ENCODE measurements around the gene SHMT2. TPM values are rescaled to one million over a fixed set of nuclear protein-coding genes. Genes with fewer than 3 reads are reported as not detected.

The SHMT2 gene
- total and polyA plus RNA-seq, 2 donors (not counting 1 experiment from before 2014, with no cell fraction given) = 154 to 380 TPM

- no peak for TF ChIP-seq CTCF (conservative IDR thresholded peaks at IDR 0.05 in 1 of 2, IDR thresholded peaks at IDR 0.05 in 1 of 2; ENCODE audit: low read depth in 1 of 2, low read length in 2 of 2)
- no peak for TF ChIP-seq EZH2 (IDR thresholded peaks at IDR 0.05; ENCODE audit: low read length, missing control alignments)
- H3K9ac ChIP-seq (ENCODE audit: insufficient read depth, low read length) = no peak overlapping the region
- H2AFZ ChIP-seq (ENCODE audit: low read length) = no peak overlapping the region
- H3K27ac ChIP-seq (ENCODE audit: insufficient read depth, low read length) = no peak overlapping the region
- no peak overlapping the region for H3K4me2 ChIP-seq (ENCODE audit: extremely low read depth, insufficient read depth, low read length)
- no peaks in the 10 kb centered on the region for H3K79me2 ChIP-seq (ENCODE audit: control insufficient read depth, insufficient read depth, low read length)
- no peaks in the 10 kb centered on the region for H4K20me1 ChIP-seq (ENCODE audit: control insufficient read depth, extremely low read depth, insufficient read depth, low read length)
- no peaks in the 10 kb centered on the region for H3K9me3 ChIP-seq (ENCODE audit: control insufficient read depth, insufficient read depth, low read depth, low read length)
- peaks cover 25% of the 10 kb centered on the region for H3K4me1 ChIP-seq (ENCODE audit: control insufficient read depth, extremely low read depth, insufficient read depth, low read length)
- peaks cover 16% of the 10 kb centered on the region for H3K27me3 ChIP-seq (ENCODE audit: control insufficient read depth, insufficient read depth, low read length)
- DNase-seq (ENCODE audit: low read depth in 2 of 2) = no peak
- H3K4me3 ChIP-seq (replicated peaks in 1 of 4; ENCODE audit: control extremely low read depth in 1 of 4, insufficient read depth in 1 of 4, low read depth in 3 of 4, low read length in 4 of 4) = no peak overlapping the region
- no peaks in the 10 kb centered on the region for H3K36me3 ChIP-seq (ENCODE audit: control insufficient read depth, insufficient read depth, low read length)
These were observed 12.8 kb downstream of the SHMT2 start for GRCh38 chr12:57242329-57242690.

- no peak overlapping the region for H2AFZ ChIP-seq (ENCODE audit: low read length)
- TF ChIP-seq EZH2 (IDR thresholded peaks at IDR 0.05; ENCODE audit: low read length, missing control alignments) (no peak), CTCF (conservative IDR thresholded peaks at IDR 0.05 in 1 of 2, IDR thresholded peaks at IDR 0.05 in 1 of 2; ENCODE audit: low read depth in 1 of 2, low read length in 2 of 2) (peak; percentile 55 to 60)
- no peaks in the 10 kb centered on the region for H3K36me3 ChIP-seq (ENCODE audit: control insufficient read depth, insufficient read depth, low read length)
- peak; percentile 32 to 43 for DNase-seq (ENCODE audit: low read depth in 2 of 2)
- peak overlapping the region in 3 of 4 experiments; percentile 9 to 50 (median 33) for H3K4me3 ChIP-seq (replicated peaks in 1 of 4; ENCODE audit: control extremely low read depth in 1 of 4, insufficient read depth in 1 of 4, low read depth in 3 of 4, low read length in 4 of 4)
- peaks cover 25% of the 10 kb centered on the region for H3K4me1 ChIP-seq (ENCODE audit: control insufficient read depth, extremely low read depth, insufficient read depth, low read length)
- H3K9me3 ChIP-seq (ENCODE audit: control insufficient read depth, insufficient read depth, low read depth, low read length) = no peaks in the 10 kb centered on the region
- H4K20me1 ChIP-seq (ENCODE audit: control insufficient read depth, extremely low read depth, insufficient read depth, low read length) = no peaks in the 10 kb centered on the region
- H3K27me3 ChIP-seq (ENCODE audit: control insufficient read depth, insufficient read depth, low read length) = peaks cover 16% of the 10 kb centered on the region
- no peak overlapping the region for H3K27ac ChIP-seq (ENCODE audit: insufficient read depth, low read length)
- H3K4me2 ChIP-seq (ENCODE audit: extremely low read depth, insufficient read depth, low read length) = peak overlapping the region; percentile 92
- no peak overlapping the region for H3K9ac ChIP-seq (ENCODE audit: insufficient read depth, low read length)
- H3K79me2 ChIP-seq (ENCODE audit: control insufficient read depth, insufficient read depth, low read length) = no peaks in the 10 kb centered on the region
These were observed 13.4 kb downstream of the SHMT2 start for GRCh38 chr12:57242691-57243454.

- H3K27me3 ChIP-seq (ENCODE audit: control insufficient read depth, insufficient read depth, low read length) = peaks cover 16% of the 10 kb centered on the region
- peak; percentile 39 to 73 for DNase-seq (ENCODE audit: low read depth in 2 of 2)
- no peaks in the 10 kb centered on the region for H3K79me2 ChIP-seq (ENCODE audit: control insufficient read depth, insufficient read depth, low read length)
- TF ChIP-seq EZH2 (IDR thresholded peaks at IDR 0.05; ENCODE audit: low read length, missing control alignments) (no peak), CTCF (conservative IDR thresholded peaks at IDR 0.05 in 1 of 2, IDR thresholded peaks at IDR 0.05 in 1 of 2; ENCODE audit: low read depth in 1 of 2, low read length in 2 of 2) (peak; percentile 52 to 74)
- H3K4me2 ChIP-seq (ENCODE audit: extremely low read depth, insufficient read depth, low read length) = peak overlapping the region; percentile 92
- H3K4me1 ChIP-seq (ENCODE audit: control insufficient read depth, extremely low read depth, insufficient read depth, low read length) = peaks cover 21% of the 10 kb centered on the region
- H3K9ac ChIP-seq (ENCODE audit: insufficient read depth, low read length) = no peak overlapping the region
- no peak overlapping the region for H2AFZ ChIP-seq (ENCODE audit: low read length)
- H3K27ac ChIP-seq (ENCODE audit: insufficient read depth, low read length) = no peak overlapping the region
- H3K9me3 ChIP-seq (ENCODE audit: control insufficient read depth, insufficient read depth, low read depth, low read length) = no peaks in the 10 kb centered on the region
- peak overlapping the region in 3 of 4 experiments; percentile 9 to 50 (median 33) for H3K4me3 ChIP-seq (replicated peaks in 1 of 4; ENCODE audit: control extremely low read depth in 1 of 4, insufficient read depth in 1 of 4, low read depth in 3 of 4, low read length in 4 of 4)
- H4K20me1 ChIP-seq (ENCODE audit: control insufficient read depth, extremely low read depth, insufficient read depth, low read length) = no peaks in the 10 kb centered on the region
- no peaks in the 10 kb centered on the region for H3K36me3 ChIP-seq (ENCODE audit: control insufficient read depth, insufficient read depth, low read length)
These were observed 14.2 kb downstream of the SHMT2 start for GRCh38 chr12:57243521-57244311.
